Measurements from ENCODE around the gene ATP1A2. TPM values are rescaled to one million over a fixed set of nuclear protein-coding genes. Genes with fewer than 3 reads are reported as not detected.

ATP1A2 gene
- total and polyA plus RNA-seq, 2 experiments from 2014 or later = 11.3 to 40.9 TPM

GRCh38 chr1:160130486-160130885 lies 14.9 kb downstream of the ATP1A2 start:
- TF ChIP-seq CTCF (IDR thresholded peaks at IDR 0.05; ENCODE audit: low read depth, low read length) = no peak
- H3K36me3 ChIP-seq = peaks cover 7% of the 10 kb centered on the region
- no peak for DNase-seq (ENCODE audit: low read depth in 1 of 2, low spot score in 1 of 2)

GRCh38 chr1:160130939-160131338 lies 15.4 kb downstream of the ATP1A2 start:
- Histone ChIP-seq H3K4me3 (no peak overlapping the region), H3K9me3 (ENCODE audit: low read depth) (no peaks in the 10 kb centered on the region), H3K36me3 (peaks cover 7% of the 10 kb centered on the region), H3K27ac (no peak overlapping the region), H3K27me3 (no peaks in the 10 kb centered on the region), H3K4me1 (ENCODE audit: low read depth) (no peaks in the 10 kb centered on the region)
- no peak for TF ChIP-seq CTCF (IDR thresholded peaks at IDR 0.05; ENCODE audit: low read depth, low read length)
- no peak for DNase-seq (ENCODE audit: low read depth in 1 of 2, low spot score in 1 of 2)

More at GRCh38 chr1:160130486-160130885, 14.9 kb downstream of the ATP1A2 start:
- Histone ChIP-seq H3K4me1 (ENCODE audit: low read depth) (no peaks in the 10 kb centered on the region), H3K27ac (no peak overlapping the region), H3K9me3 (ENCODE audit: low read depth) (no peaks in the 10 kb centered on the region), H3K4me3 (no peak overlapping the region), H3K27me3 (no peaks in the 10 kb centered on the region)

- no peaks in the 10 kb centered on the region for H3K9me3 ChIP-seq (ENCODE audit: low read depth)
- H3K4me1 ChIP-seq (ENCODE audit: low read depth) = no peaks in the 10 kb centered on the region
- DNase-seq (ENCODE audit: low read depth in 1 of 2, low spot score in 1 of 2) = no peak
- no peak overlapping the region for H3K27ac ChIP-seq
- H3K4me3 ChIP-seq = no peak overlapping the region
- H3K36me3 ChIP-seq = peaks cover 7% of the 10 kb centered on the region
- H3K27me3 ChIP-seq = no peaks in the 10 kb centered on the region
- TF ChIP-seq CTCF (IDR thresholded peaks at IDR 0.05; ENCODE audit: low read depth, low read length) = no peak
Measured at GRCh38 chr1:160131803-160132565, 16.4 kb downstream of the ATP1A2 start.

GRCh38 chr1:160133990-160134770 lies 18.6 kb downstream of the ATP1A2 start:
- no peak for DNase-seq (ENCODE audit: low read depth in 1 of 2, low spot score in 1 of 2)
- Histone ChIP-seq H3K36me3 (peaks cover 7% of the 10 kb centered on the region), H3K4me1 (ENCODE audit: low read depth) (no peaks in the 10 kb centered on the region), H3K4me3 (no peak overlapping the region), H3K27me3 (no peaks in the 10 kb centered on the region), H3K9me3 (ENCODE audit: low read depth) (no peaks in the 10 kb centered on the region), H3K27ac (no peak overlapping the region)
- no peak for TF ChIP-seq CTCF (IDR thresholded peaks at IDR 0.05; ENCODE audit: low read depth, low read length)

- Histone ChIP-seq H3K27ac (no peak overlapping the region), H3K36me3 (peaks cover 7% of the 10 kb centered on the region)
Measured at GRCh38 chr1:160134791-160135572, 19.4 kb downstream of the ATP1A2 start.

More at GRCh38 chr1:160134791-160135572, 19.4 kb downstream of the ATP1A2 start:
- Histone ChIP-seq H3K27me3 (no peaks in the 10 kb centered on the region), H3K9me3 (ENCODE audit: low read depth) (no peaks in the 10 kb centered on the region), H3K4me3 (no peak overlapping the region), H3K4me1 (ENCODE audit: low read depth) (no peaks in the 10 kb centered on the region)
- DNase-seq (ENCODE audit: low read depth in 1 of 2, low spot score in 1 of 2) = no peak
- no peak for TF ChIP-seq CTCF (IDR thresholded peaks at IDR 0.05; ENCODE audit: low read depth, low read length)
